ENCODE measurements around the gene GIPC1.

Gene GIPC1

DNA sequence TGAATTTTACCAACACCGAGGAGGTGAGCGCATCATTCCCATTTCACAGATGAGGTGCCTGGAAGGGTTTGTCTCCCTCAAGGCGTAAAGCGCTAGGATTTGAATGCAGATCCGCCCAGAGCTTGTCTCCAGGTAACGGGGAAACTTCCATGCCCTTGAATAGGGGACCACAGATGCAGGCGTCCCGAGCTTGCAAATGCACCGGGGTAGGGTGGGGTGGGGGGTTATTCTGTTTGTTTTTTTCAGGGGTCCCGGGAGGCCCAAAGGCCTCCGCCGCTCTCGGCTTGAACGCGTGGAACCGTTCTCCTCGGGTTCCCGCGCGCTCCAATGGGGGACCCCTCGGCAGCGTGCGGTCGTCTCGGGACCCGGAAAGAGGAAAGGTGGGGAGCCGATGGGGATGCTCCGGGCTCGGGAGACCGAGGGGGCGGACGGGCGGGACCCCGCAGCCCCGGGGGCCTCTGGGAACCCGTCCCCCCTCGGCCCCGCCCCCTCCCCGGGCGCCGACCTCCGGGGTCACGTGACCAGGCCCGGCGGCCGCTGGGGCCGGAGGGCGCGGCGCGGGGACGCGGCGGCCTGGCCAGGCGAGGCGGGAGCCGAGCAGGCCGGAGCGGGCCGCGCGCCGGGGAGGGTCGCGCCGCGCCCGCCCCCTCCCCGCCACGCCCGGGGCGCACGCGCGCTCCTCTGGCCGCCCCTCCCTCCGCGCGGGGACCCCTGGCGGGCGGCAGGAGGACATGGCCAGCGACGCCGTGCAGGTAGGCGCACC lies 63.0 kb downstream of the GIPC1 start, which contains the start of gene PKN1:
Gene PKN1 (plus strand): TSS at position 516 of the 763 bp plus-strand sequence. CDS start 216 bp downstream, at position 732.
- peak in 1 of 2 experiments; percentile 73 for DNase-seq

GRCh38 chr19:14430712-14431111 lies 65.2 kb downstream of the GIPC1 start:
- no peak for DNase-seq

DNA sequence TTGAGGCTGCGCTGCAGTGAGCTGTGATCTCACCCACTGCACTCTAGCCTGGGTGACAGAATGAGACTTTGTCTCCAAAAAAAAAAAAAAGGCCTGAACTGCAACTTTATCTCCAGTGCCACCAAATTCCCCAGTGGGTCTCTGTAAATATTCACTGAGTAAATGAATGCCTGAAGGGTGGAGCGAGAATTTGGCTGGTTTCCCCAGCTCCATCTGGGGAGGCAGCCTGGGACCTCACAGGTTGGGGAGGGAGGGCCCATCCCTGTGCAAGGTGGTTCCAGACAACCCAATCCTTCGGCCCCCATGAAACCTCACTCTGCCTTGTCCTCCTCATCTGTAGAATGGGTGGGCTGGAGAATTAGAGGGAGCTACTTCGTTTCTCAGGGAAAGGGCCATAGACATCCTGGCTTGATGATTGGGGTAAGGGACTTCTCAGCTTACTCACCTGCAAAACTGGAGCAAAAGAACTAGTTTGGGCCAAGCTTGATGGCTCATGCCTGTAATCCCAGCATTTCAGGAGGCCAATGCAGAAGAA lies 67.0 kb downstream of the GIPC1 start:
- no peak for DNase-seq

Measured in NCI-H446 (cell line).